OCI-LY3 (cell line): ENCODE measurements around the gene TPGS1.

Experiments used
- EZH2phosphoT487 ChIP-seq: fragments of 200-600 bp; shearing (Covaris generic); IDR thresholded peaks from 2 replicates; pipeline ENCODE4 v1.6.1; 2018; ENCODE audit warnings: antibody characterized with exemption, mixed run types, low read depth
- TF ChIP-seq, protein P1 (sequence below): fragments of 200-600, 300-600 bp; sonication (generic); IDR thresholded peaks from 2 replicates; pipeline ENCODE4 v1.5.1; 2014; ENCODE audit warnings: antibody characterized with exemption, low read length, low read depth

DNA sequence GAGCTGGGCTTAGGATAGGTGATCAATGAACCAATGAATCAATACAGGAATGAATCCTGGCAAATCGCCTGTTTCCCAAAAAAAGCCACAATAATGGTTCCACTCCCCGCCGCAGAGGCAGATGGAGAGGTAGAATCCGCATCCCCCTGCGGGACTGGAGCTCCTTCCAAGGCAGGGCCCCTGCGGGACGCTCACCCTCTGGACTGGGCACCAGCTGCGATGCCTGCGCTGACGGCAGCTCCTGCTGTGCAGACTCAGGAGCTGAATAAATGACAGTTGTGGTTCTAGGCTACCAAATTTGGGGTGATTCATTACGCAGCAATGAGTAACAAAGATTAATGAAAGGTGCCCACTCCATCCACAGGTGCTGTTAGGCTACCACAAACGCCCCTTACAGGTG lies 15.4 kb downstream of the TPGS1 start:
- TF ChIP-seq, protein P1, sequence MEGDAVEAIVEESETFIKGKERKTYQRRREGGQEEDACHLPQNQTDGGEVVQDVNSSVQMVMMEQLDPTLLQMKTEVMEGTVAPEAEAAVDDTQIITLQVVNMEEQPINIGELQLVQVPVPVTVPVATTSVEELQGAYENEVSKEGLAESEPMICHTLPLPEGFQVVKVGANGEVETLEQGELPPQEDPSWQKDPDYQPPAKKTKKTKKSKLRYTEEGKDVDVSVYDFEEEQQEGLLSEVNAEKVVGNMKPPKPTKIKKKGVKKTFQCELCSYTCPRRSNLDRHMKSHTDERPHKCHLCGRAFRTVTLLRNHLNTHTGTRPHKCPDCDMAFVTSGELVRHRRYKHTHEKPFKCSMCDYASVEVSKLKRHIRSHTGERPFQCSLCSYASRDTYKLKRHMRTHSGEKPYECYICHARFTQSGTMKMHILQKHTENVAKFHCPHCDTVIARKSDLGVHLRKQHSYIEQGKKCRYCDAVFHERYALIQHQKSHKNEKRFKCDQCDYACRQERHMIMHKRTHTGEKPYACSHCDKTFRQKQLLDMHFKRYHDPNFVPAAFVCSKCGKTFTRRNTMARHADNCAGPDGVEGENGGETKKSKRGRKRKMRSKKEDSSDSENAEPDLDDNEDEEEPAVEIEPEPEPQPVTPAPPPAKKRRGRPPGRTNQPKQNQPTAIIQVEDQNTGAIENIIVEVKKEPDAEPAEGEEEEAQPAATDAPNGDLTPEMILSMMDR, result no peak
- TF ChIP-seq EZH2phosphoT487, result no peak
